Spleen (tissue), 11 donors: ENCODE data around the gene GRHPR. TPM values are rescaled to one million over a fixed set of nuclear protein-coding genes. Genes with fewer than 3 reads are reported as not detected.
"Not testable (repeated sequence)": the region's sequence is repeated elsewhere in the genome, so short reads cannot be mapped to it uniquely, and the experiment has no call there.

Experiments
- DNase-seq: peaks from one replicate; pipeline ENCODE4 v3.0.0-alpha.2; 2020
- H3K27ac ChIP-seq, 8 donors: fragments of 200-600 bp; sonication (generic) in 7 of 8; 1 replicate in 4 of 8; 2 replicates in 4 of 8; pipeline versions ENCODE4 v1.5.0 to v1.8.0; 2016 to 2021; ENCODE audit warnings: inconsistent platforms in 4 of 8, mild to moderate bottlenecking in 4 of 8, moderate library complexity in 1 of 8
- H3K27me3 ChIP-seq, 7 donors: fragments of 200-600 bp; sonication (generic) in 6 of 7; replicated peaks in 1 of 7; 1 replicate in 4 of 7; 2 replicates in 3 of 7; pipeline versions ENCODE4 v1.5.0 to v1.8.0; 2016 to 2021; ENCODE audit warnings: inconsistent platforms in 3 of 7, mild to moderate bottlenecking in 1 of 7
- H3K36me3 ChIP-seq, 6 donors: fragments of 200-600 bp; sonication (generic) in 5 of 6; 1 replicate in 4 of 6; 2 replicates in 2 of 6; pipeline versions ENCODE4 v1.5.0 to v1.8.0; 2016 to 2021; ENCODE audit warnings: inconsistent platforms in 2 of 6
- H3K4me1 ChIP-seq, 6 donors: fragments of 200-600 bp; sonication (generic) in 5 of 6; 1 replicate in 3 of 6; 2 replicates in 3 of 6; pipeline versions ENCODE4 v1.5.0 to v1.8.0; 2016 to 2021; ENCODE audit warnings: inconsistent platforms in 3 of 6
- H3K4me3 ChIP-seq, 8 donors: fragments of 200-600 bp; sonication (generic) in 7 of 8; 1 replicate in 4 of 8; 2 replicates in 4 of 8; pipeline versions ENCODE4 v1.5.0 to v1.8.0; 2016 to 2021; ENCODE audit warnings: inconsistent platforms in 4 of 8, mild to moderate bottlenecking in 4 of 8, moderate library complexity in 2 of 8
- H3K9me3 ChIP-seq, 8 donors: fragments of 200-600 bp; sonication (generic) in 7 of 8; 1 replicate in 4 of 8; 2 replicates in 4 of 8; pipeline versions ENCODE4 v1.5.0 to v1.8.0; 2016 to 2021; ENCODE audit warnings: inconsistent platforms in 4 of 8
- CTCF ChIP-seq, 11 experiments: fragments of 200-600 bp in 7 of 11; fragments of 450-650 bp in 4 of 11; sonication (generic) in 4 of 11; IDR thresholded peaks in 8 of 11; conservative IDR thresholded peaks in 3 of 11; 1 replicate in 7 of 11; 2 replicates in 4 of 11; pipeline versions ENCODE4 v1.4.0 to v1.8.0; 2016 to 2021; ENCODE audit warnings: antibody characterized with exemption in 11 of 11, inconsistent platforms in 4 of 11, mild to moderate bottlenecking in 1 of 11
- POLR2A ChIP-seq, 3 donors: fragments of 450-650 bp; IDR thresholded peaks; one replicate each; pipeline ENCODE4 v1.5.1; 2017; ENCODE audit warnings: antibody characterized with exemption in 3 of 3, mild to moderate bottlenecking in 1 of 3
- POLR2AphosphoS5 ChIP-seq, 3 donors: sonication (generic); formaldehyde crosslinking; IDR thresholded peaks; one replicate each; pipeline ENCODE4 v1.5.1; 2017; ENCODE audit warnings: antibody characterized with exemption in 3 of 3
- WGBS, 5 donors: extraction: QIAGEN DNeasy Blood & Tissue Kit in 3 of 5; methylation state at CpG; one replicate each; pipeline versions ENCODE4 v1.1.5 to v1.1.7; 2013 to 2018; 5-methylcytosine and 5-hydroxymethylcytosine counted together
- intact Hi-C: fragments of 100-400 bp; cut with DNase I; formaldehyde crosslinking; loops from one replicate; pipeline ENCODE4 v1.15.0; 2023; ENCODE audit warnings: low total_unique reads
- polyA plus RNA-seq, 3 donors: library from polyadenylated mRNA; stranded (reverse); fragments of 200-250 nt; gene quantifications; one replicate each; pipeline ENCODE4 v1.2.1, GENCODE V29; 2013
- total RNA-seq, 7 donors: library from RNA; depleted of rRNA in 3 of 7; stranded (reverse); fragments of >200 nt in 3 of 7; fragmentation: NEBNext Ultra II Directional in 4 of 7; extraction: Animal tissue kit (Norgen Biotek cat#: 25700) in 4 of 7; gene quantifications; one replicate each; pipeline versions ENCODE4 v1.1.0 to v1.2.1, GENCODE V29; 2016 to 2021
- donor health status: healthy with polysubstance abuse.
- donor health status: DM: no; HTN: no; CAD: no; lungs with moderate emphysema.
- donor health status: DM: no; HTN: no; CAD: no.
- donor health status: Bipolar disorder and iron deficiency.
- donor health status: healthy.
- donor health status: DM: no; HTN: no; CAD: no.
- donor health status: DM: yes; HTN: yes; CAD: no.

GRHPR gene
- total and polyA plus RNA-seq, 10 donors = 44.9 to 114 (median 63.0) TPM

- Histone ChIP-seq H3K27me3 (no peaks in the 10 kb centered on the region), H3K4me3 (peak overlapping the region in 1 of 8 donors; percentile 75), H3K36me3 (peaks cover 0 to 44% (median 30%) of the 10 kb centered on the region in 6 donors), H3K4me1 (peaks cover 29 to 50% (median 36%) of the 10 kb centered on the region in 6 donors), H3K9me3 (no peaks in the 10 kb centered on the region), H3K27ac (peak overlapping the region in 4 of 8 donors; percentile 22 to 94 (median 38))
- DNase-seq = no peak
- TF ChIP-seq POLR2A (IDR thresholded peaks at IDR 0.05) (no peak), CTCF (IDR thresholded peaks at IDR 0.05 in 8 of 11, conservative IDR thresholded peaks at IDR 0.05 in 3 of 11) (no peak), POLR2AphosphoS5 (IDR thresholded peaks at IDR 0.05) (no peak)
- WGBS, 5 donors = 68 to 91% (median 85%) methylated on average over 5 to 18 of the region's 18 CpGs
- intact Hi-C loops = no loop called here
These were observed 2.3 kb downstream of the GRHPR start for GRCh38 chr9:37424686-37425297.

GRCh38 chr9:37425298-37425752, 2.8 kb downstream of the GRHPR start:
- Histone ChIP-seq H3K36me3 (peaks cover 0 to 49% (median 35%) of the 10 kb centered on the region in 6 donors), H3K4me1 (peaks cover 29 to 50% (median 36%) of the 10 kb centered on the region in 6 donors), H3K4me3 (peak overlapping the region in 1 of 8 donors; percentile 75), H3K27me3 (no peaks in the 10 kb centered on the region), H3K27ac (peak overlapping the region in 5 of 8 donors; percentile 22 to 94 (median 39)), H3K9me3 (no peaks in the 10 kb centered on the region)
- TF ChIP-seq POLR2A (IDR thresholded peaks at IDR 0.05) (no peak), POLR2AphosphoS5 (IDR thresholded peaks at IDR 0.05) (peak in 1 of 3 donors; percentile 36), CTCF (IDR thresholded peaks at IDR 0.05 in 8 of 11, conservative IDR thresholded peaks at IDR 0.05 in 3 of 11) (no peak)
- DNase-seq = no peak
- intact Hi-C loops = no loop called here
- 65 to 90% (median 73%) methylated on average over 5 to 11 of the region's 11 CpGs for WGBS, 5 donors

GRCh38 chr9:37426431-37426830, 3.9 kb downstream of the GRHPR start:
- H3K27ac ChIP-seq, H3K9me3 ChIP-seq, DNase-seq, intact Hi-C loops, H3K4me3 ChIP-seq, H3K27me3 ChIP-seq: not testable (repeated sequence)
- H3K4me1 ChIP-seq = peaks cover 29 to 56% (median 36%) of the 10 kb centered on the region in 6 donors
- WGBS, 5 donors = 94 to 97% (median 95%) methylated on average over 15 of the region's 15 CpGs
- H3K36me3 ChIP-seq = peaks cover 0 to 60% (median 41%) of the 10 kb centered on the region in 6 donors

- H3K36me3 ChIP-seq = peaks cover 0 to 64% (median 41%) of the 10 kb centered on the region in 6 donors
- no peak overlapping the region for H3K4me3 ChIP-seq
- peaks cover 28 to 56% (median 35%) of the 10 kb centered on the region in 6 donors for H3K4me1 ChIP-seq
- H3K27ac ChIP-seq = no peak overlapping the region
- intact Hi-C loops = no loop called here
- no peaks in the 10 kb centered on the region for H3K27me3 ChIP-seq
- WGBS, 5 donors = 83 to 89% (median 85%) methylated on average over 6 of the region's 6 CpGs
- TF ChIP-seq POLR2A (IDR thresholded peaks at IDR 0.05) (no peak), CTCF (IDR thresholded peaks at IDR 0.05 in 8 of 11, conservative IDR thresholded peaks at IDR 0.05 in 3 of 11) (no peak), POLR2AphosphoS5 (IDR thresholded peaks at IDR 0.05) (no peak)
- no peak for DNase-seq
- H3K9me3 ChIP-seq = no peaks in the 10 kb centered on the region
These were observed 4.3 kb downstream of the GRHPR start for GRCh38 chr9:37426846-37427245.
